ENCODE data around the gene CPO. TPM values are rescaled to one million over a fixed set of nuclear protein-coding genes. Genes with fewer than 3 reads are reported as not detected.
A peak's percentile ranks its signal among the peaks of the same experiment; 100 is the strongest.
"Not testable (repeated sequence)": the region's sequence is repeated elsewhere in the genome, so short reads cannot be mapped to it uniquely, and the experiment has no call there.

CPO gene
- total RNA-seq (2014; rRNA removed; shearing (Covaris generic)): not detected in 2 replicates
- not detected in 2 replicates for polyA plus RNA-seq (2014; cell fraction: nucleus; rRNA removed)

GRCh38 chr2:206939340-206939739 is at the start of gene CPO:
CPO (plus strand) TSS chr2:206939518; CDS start chr2:206939600, 82 bp downstream.
- no peak for DNase-seq (ENCODE audit: extremely low read depth, low read depth)

GRCh38 chr2:206890179-206890578 is 49.1 kb upstream of the CPO start:
- DNase-seq (ENCODE audit: extremely low read depth, low read depth): no peak

- DNase-seq (ENCODE audit: extremely low read depth, low read depth): no peak
These were observed 48.4 kb upstream of the CPO start for GRCh38 chr2:206890926-206891325.

GRCh38 chr2:206915121-206915520 is 24.2 kb upstream of the CPO start:
- peak; percentile 47 for DNase-seq (ENCODE audit: extremely low read depth, low read depth)

GRCh38 chr2:206918263-206918662 is 21.1 kb upstream of the CPO start:
- DNase-seq (ENCODE audit: extremely low read depth, low read depth): no peak

- no peak for DNase-seq (ENCODE audit: extremely low read depth, low read depth)
These were observed 19.0 kb upstream of the CPO start for GRCh38 chr2:206920310-206920709.

GRCh38 chr2:206920951-206921350 is 18.4 kb upstream of the CPO start:
- no peak for DNase-seq (ENCODE audit: extremely low read depth, low read depth)

GRCh38 chr2:206921529-206921928 is 17.8 kb upstream of the CPO start:
- DNase-seq (ENCODE audit: extremely low read depth, low read depth): no peak

GRCh38 chr2:206935991-206936842 is 3.1 kb upstream of the CPO start:
- no peak for DNase-seq (ENCODE audit: extremely low read depth, low read depth)

- DNase-seq (ENCODE audit: extremely low read depth, low read depth): no peak
These were observed 2.5 kb upstream of the CPO start for GRCh38 chr2:206936843-206937230.

GRCh38 chr2:206937555-206937954 is 1.8 kb upstream of the CPO start:
- DNase-seq (ENCODE audit: extremely low read depth, low read depth): no peak

GRCh38 chr2:206940546-206940945 is 1.2 kb downstream of the CPO start:
- DNase-seq (ENCODE audit: extremely low read depth, low read depth): no peak

- no peak for DNase-seq (ENCODE audit: extremely low read depth, low read depth)
These were observed 3.5 kb downstream of the CPO start for GRCh38 chr2:206942592-206943478.

GRCh38 chr2:206953404-206953803 is 14.1 kb downstream of the CPO start:
- DNase-seq (ENCODE audit: extremely low read depth, low read depth): not testable (repeated sequence)

GRCh38 chr2:206955253-206955652 is 15.9 kb downstream of the CPO start:
- DNase-seq (ENCODE audit: extremely low read depth, low read depth): no peak

- no peak for DNase-seq (ENCODE audit: extremely low read depth, low read depth)
These were observed 18.9 kb downstream of the CPO start for GRCh38 chr2:206958261-206958660.

GRCh38 chr2:206962966-206963365 is 23.6 kb downstream of the CPO start:
- no peak for DNase-seq (ENCODE audit: extremely low read depth, low read depth)

GRCh38 chr2:206968134-206969086 is 29.1 kb downstream of the CPO start:
- no peak for DNase-seq (ENCODE audit: extremely low read depth, low read depth)

- no peak for DNase-seq (ENCODE audit: extremely low read depth, low read depth)
These were observed 29.9 kb downstream of the CPO start for GRCh38 chr2:206969192-206969591.

- DNase-seq (ENCODE audit: extremely low read depth, low read depth): no peak
These were observed 31.5 kb downstream of the CPO start for GRCh38 chr2:206970589-206971360.

Data from NCI-H460 (cell line).